Measurements from ENCODE around the gene ZMYND8.

The ZMYND8 gene

DNA sequence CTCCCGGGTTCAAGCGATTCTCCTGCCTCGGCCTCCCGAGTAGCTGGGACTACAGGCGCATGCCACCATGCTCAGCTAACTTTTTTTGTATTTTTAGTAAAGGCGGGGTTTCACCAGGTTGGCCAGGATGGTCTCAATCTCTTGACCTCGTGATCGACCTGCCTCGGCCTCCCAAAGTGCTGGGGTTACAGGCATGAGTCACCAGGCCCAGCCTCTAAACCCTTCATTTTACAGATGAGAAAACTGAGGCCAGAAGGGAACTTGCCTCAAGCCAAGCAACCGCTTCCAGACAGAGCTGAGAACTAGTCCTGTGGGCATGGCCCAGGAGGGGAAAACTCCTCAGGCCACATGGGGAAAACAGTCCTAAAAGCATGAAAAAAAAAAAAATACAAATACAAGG lies 47.1 kb downstream of the ZMYND8 start:
- TF ChIP-seq FOXP2 (optimal IDR thresholded peaks at IDR 0.05; ENCODE audit: borderline replicate concordance, extremely low read depth, extremely low read length, insufficient read depth) (no peak), SIN3A (IDR thresholded peaks at IDR 0.05; ENCODE audit: borderline replicate concordance, insufficient read depth, low read length) (no peak), POLR2AphosphoS5 (IDR thresholded peaks at IDR 0.05; ENCODE audit: low read depth, low read length) (no peak), TAF1 (IDR thresholded peaks at IDR 0.05; ENCODE audit: borderline replicate concordance, insufficient read depth, low read length) (no peak)
- TF ChIP-seq, protein P1, sequence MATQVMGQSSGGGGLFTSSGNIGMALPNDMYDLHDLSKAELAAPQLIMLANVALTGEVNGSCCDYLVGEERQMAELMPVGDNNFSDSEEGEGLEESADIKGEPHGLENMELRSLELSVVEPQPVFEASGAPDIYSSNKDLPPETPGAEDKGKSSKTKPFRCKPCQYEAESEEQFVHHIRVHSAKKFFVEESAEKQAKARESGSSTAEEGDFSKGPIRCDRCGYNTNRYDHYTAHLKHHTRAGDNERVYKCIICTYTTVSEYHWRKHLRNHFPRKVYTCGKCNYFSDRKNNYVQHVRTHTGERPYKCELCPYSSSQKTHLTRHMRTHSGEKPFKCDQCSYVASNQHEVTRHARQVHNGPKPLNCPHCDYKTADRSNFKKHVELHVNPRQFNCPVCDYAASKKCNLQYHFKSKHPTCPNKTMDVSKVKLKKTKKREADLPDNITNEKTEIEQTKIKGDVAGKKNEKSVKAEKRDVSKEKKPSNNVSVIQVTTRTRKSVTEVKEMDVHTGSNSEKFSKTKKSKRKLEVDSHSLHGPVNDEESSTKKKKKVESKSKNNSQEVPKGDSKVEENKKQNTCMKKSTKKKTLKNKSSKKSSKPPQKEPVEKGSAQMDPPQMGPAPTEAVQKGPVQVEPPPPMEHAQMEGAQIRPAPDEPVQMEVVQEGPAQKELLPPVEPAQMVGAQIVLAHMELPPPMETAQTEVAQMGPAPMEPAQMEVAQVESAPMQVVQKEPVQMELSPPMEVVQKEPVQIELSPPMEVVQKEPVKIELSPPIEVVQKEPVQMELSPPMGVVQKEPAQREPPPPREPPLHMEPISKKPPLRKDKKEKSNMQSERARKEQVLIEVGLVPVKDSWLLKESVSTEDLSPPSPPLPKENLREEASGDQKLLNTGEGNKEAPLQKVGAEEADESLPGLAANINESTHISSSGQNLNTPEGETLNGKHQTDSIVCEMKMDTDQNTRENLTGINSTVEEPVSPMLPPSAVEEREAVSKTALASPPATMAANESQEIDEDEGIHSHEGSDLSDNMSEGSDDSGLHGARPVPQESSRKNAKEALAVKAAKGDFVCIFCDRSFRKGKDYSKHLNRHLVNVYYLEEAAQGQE (IDR thresholded peaks at IDR 0.05; ENCODE audit: insufficient read depth in 1 of 2, low read depth in 2 of 2, low read length in 2 of 2) = no peak

DNA sequence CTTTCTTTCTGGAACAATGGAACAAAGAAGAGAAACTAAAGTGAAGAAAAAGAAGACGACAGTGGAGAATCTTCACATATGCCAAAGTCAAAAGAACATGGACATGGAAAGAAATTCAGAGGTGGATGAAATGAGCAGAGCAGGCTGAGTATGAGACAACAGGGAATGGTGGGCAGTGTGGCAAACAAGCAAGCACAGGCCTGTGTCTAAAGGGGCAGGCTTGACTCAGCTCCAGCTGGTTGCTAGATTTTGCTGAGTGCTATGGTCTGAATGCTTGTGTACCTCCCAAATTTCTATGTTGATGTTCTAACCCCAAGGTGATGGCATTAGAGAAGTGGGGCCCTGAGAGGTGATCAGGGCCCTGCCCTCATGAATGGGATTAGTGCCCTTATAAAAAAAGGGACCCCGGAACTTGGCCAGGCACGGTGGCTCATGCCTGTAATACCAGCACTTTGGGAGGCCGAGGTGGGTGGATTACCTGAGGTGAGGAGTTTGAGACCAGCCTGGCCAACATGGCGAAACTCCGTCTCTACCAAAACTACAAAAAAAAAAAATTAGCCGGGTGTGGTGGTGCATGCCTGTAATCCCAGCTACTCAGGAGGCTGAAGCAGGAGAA lies 49.6 kb downstream of the ZMYND8 start:
- TF ChIP-seq SIN3A (IDR thresholded peaks at IDR 0.05; ENCODE audit: borderline replicate concordance, insufficient read depth, low read length) (no peak), FOXP2 (optimal IDR thresholded peaks at IDR 0.05; ENCODE audit: borderline replicate concordance, extremely low read depth, extremely low read length, insufficient read depth) (no peak), TAF1 (IDR thresholded peaks at IDR 0.05; ENCODE audit: borderline replicate concordance, insufficient read depth, low read length) (no peak), POLR2AphosphoS5 (IDR thresholded peaks at IDR 0.05; ENCODE audit: low read depth, low read length) (no peak)
- TF ChIP-seq, protein P1 (IDR thresholded peaks at IDR 0.05; ENCODE audit: insufficient read depth in 1 of 2, low read depth in 2 of 2, low read length in 2 of 2) = no peak

DNA sequence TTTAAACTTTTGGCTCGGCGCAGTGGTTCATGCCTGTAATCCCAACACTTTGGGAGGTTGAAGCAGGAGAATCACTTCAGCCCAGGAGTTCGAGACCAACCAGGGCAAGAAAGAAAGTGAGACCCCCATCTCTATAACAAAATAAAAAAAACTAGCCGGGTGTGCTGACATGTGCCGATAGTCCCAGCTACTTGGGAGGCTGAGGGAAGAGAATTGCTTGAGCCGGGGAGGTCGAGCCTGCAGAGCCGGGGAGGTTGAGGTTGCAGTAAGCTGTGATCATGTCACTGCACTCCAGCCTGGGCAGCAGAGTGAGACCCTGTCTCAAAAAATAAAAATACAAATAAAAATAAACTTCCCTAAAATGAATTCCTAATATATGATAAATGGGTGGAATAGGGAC lies 50.4 kb downstream of the ZMYND8 start:
- TF ChIP-seq SIN3A (IDR thresholded peaks at IDR 0.05; ENCODE audit: borderline replicate concordance, insufficient read depth, low read length) = no peak
- TF ChIP-seq FOXP2 (optimal IDR thresholded peaks at IDR 0.05; ENCODE audit: borderline replicate concordance, extremely low read depth, extremely low read length, insufficient read depth) = no peak
- TF ChIP-seq TAF1 (IDR thresholded peaks at IDR 0.05; ENCODE audit: borderline replicate concordance, insufficient read depth, low read length) = no peak
- no peak for TF ChIP-seq POLR2AphosphoS5 (IDR thresholded peaks at IDR 0.05; ENCODE audit: low read depth, low read length)
- TF ChIP-seq, protein P1 (IDR thresholded peaks at IDR 0.05; ENCODE audit: insufficient read depth in 1 of 2, low read depth in 2 of 2, low read length in 2 of 2) = no peak

DNA sequence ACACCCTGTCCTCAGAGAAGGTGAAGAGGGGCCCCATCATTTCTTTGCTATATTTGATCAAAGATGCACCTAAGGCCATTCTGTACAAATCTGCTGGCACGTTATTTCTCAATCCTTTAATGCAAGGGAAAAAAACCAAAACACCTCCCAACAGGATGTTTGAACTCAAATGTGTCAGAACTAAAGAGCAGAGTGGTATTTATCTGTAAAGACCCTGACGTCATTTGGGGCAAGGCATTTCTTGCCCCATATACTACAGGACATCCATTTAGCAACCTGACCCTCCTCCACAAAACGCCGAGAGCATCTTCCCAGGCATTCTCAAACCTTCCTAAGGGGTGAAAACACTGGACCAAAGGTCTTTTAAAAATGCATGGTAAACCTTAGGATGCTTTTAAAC lies 50.8 kb downstream of the ZMYND8 start:
- TF ChIP-seq POLR2AphosphoS5 (IDR thresholded peaks at IDR 0.05; ENCODE audit: low read depth, low read length) (no peak), SIN3A (IDR thresholded peaks at IDR 0.05; ENCODE audit: borderline replicate concordance, insufficient read depth, low read length) (no peak), FOXP2 (optimal IDR thresholded peaks at IDR 0.05; ENCODE audit: borderline replicate concordance, extremely low read depth, extremely low read length, insufficient read depth) (no peak), TAF1 (IDR thresholded peaks at IDR 0.05; ENCODE audit: borderline replicate concordance, insufficient read depth, low read length) (no peak)
- TF ChIP-seq, protein P1 (IDR thresholded peaks at IDR 0.05; ENCODE audit: insufficient read depth in 1 of 2, low read depth in 2 of 2, low read length in 2 of 2) = no peak

All from PFSK-1 (cell line).